ENCODE data around the gene HAUS8. TPM values are rescaled to one million over a fixed set of nuclear protein-coding genes. Genes with fewer than 3 reads are reported as not detected.
A peak's percentile ranks its signal among the peaks of the same experiment; 100 is the strongest.
"Not testable (repeated sequence)": the region's sequence is repeated elsewhere in the genome, so short reads cannot be mapped to it uniquely, and the experiment has no call there.

HAUS8 gene
- polyA plus RNA-seq, 2 donors: 7.8 to 9.3 TPM

DNA sequence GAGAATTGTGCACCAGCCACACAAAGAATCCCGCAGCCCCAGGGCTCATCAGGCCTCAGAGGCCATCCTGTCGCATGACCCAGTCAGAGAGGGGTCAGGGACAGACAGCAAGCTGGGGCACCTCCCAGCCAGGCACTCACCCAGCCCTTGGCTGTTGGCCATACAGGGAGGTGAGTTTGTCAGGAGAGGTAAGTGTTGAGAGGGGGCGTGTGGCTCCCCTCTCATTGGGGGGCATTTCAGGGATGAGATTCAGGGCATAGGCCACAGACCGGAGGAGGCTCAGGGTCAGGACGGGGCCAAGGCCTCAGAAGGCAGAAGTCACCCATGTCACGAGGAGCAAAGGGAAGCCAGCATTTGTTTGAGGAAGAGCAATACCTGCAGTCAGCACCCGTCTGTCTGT lies 37.4 kb upstream of the HAUS8 start:
- Histone ChIP-seq H3K4me3 (ENCODE audit: low read depth in 1 of 2, low read length in 2 of 2) (no peak overlapping the region), H3K27me3 (ENCODE audit: control insufficient read depth in 1 of 2, insufficient read depth in 2 of 2, low read length in 2 of 2) (no peaks in the 10 kb centered on the region), H3K4me1 (ENCODE audit: control insufficient read depth in 2 of 2, insufficient read depth in 2 of 2, low read length in 1 of 2) (peaks cover 12 to 21% of the 10 kb centered on the region in 2 donors), H3K9me3 (ENCODE audit: control insufficient read depth in 2 of 2, insufficient read depth in 1 of 2, low read depth in 1 of 2, low read length in 1 of 2) (no peaks in the 10 kb centered on the region), H3K36me3 (ENCODE audit: control insufficient read depth in 2 of 2, insufficient read depth in 2 of 2, low read length in 1 of 2) (peaks cover 0 to 17% of the 10 kb centered on the region in 2 donors), H3K27ac (ENCODE audit: low read depth in 2 of 2, low read length in 1 of 2) (no peak overlapping the region)
- WGBS, 2 donors: 81 to 85% methylated on average over 7 of the region's 7 CpGs

- Histone ChIP-seq H3K27me3 (ENCODE audit: control insufficient read depth in 1 of 2, insufficient read depth in 2 of 2, low read length in 2 of 2) (no peaks in the 10 kb centered on the region), H3K27ac (ENCODE audit: low read depth in 2 of 2, low read length in 1 of 2) (no peak overlapping the region), H3K4me1 (ENCODE audit: control insufficient read depth in 2 of 2, insufficient read depth in 2 of 2, low read length in 1 of 2) (peaks cover 12 to 25% of the 10 kb centered on the region in 2 donors), H3K4me3 (ENCODE audit: low read depth in 1 of 2, low read length in 2 of 2) (no peak overlapping the region), H3K36me3 (ENCODE audit: control insufficient read depth in 2 of 2, insufficient read depth in 2 of 2, low read length in 1 of 2) (peaks cover 0 to 17% of the 10 kb centered on the region in 2 donors), H3K9me3 (ENCODE audit: control insufficient read depth in 2 of 2, insufficient read depth in 1 of 2, low read depth in 1 of 2, low read length in 1 of 2) (no peaks in the 10 kb centered on the region)
- 81 to 88% methylated on average over 17 of the region's 17 CpGs for WGBS, 2 donors
Measured at GRCh38 chr19:17112271-17112670, 37.0 kb upstream of the HAUS8 start.

- H3K27ac ChIP-seq (ENCODE audit: low read depth in 2 of 2, low read length in 1 of 2): no peak overlapping the region
- H3K4me1 ChIP-seq (ENCODE audit: control insufficient read depth in 2 of 2, insufficient read depth in 2 of 2, low read length in 1 of 2): peaks cover 12 to 25% of the 10 kb centered on the region in 2 donors
- no peak overlapping the region for H3K4me3 ChIP-seq (ENCODE audit: low read depth in 1 of 2, low read length in 2 of 2)
- H3K9me3 ChIP-seq (ENCODE audit: control insufficient read depth in 2 of 2, insufficient read depth in 1 of 2, low read depth in 1 of 2, low read length in 1 of 2): no peaks in the 10 kb centered on the region
- WGBS, 2 donors: 86 to 94% methylated on average over 3 of the region's 3 CpGs
- H3K27me3 ChIP-seq (ENCODE audit: control insufficient read depth in 1 of 2, insufficient read depth in 2 of 2, low read length in 2 of 2): no peaks in the 10 kb centered on the region
- H3K36me3 ChIP-seq (ENCODE audit: control insufficient read depth in 2 of 2, insufficient read depth in 2 of 2, low read length in 1 of 2): peaks cover 0 to 17% of the 10 kb centered on the region in 2 donors
Measured at GRCh38 chr19:17111766-17112165, 36.5 kb upstream of the HAUS8 start.

GRCh38 chr19:17110599-17110966 lies 35.3 kb upstream of the HAUS8 start:
- 88 to 93% methylated on average over 10 of the region's 10 CpGs for WGBS, 2 donors
- Histone ChIP-seq H3K4me1 (ENCODE audit: control insufficient read depth in 2 of 2, insufficient read depth in 2 of 2, low read length in 1 of 2) (peaks cover 12 to 25% of the 10 kb centered on the region in 2 donors), H3K36me3 (ENCODE audit: control insufficient read depth in 2 of 2, insufficient read depth in 2 of 2, low read length in 1 of 2) (peaks cover 0 to 16% of the 10 kb centered on the region in 2 donors), H3K9me3 (ENCODE audit: control insufficient read depth in 2 of 2, insufficient read depth in 1 of 2, low read depth in 1 of 2, low read length in 1 of 2) (no peaks in the 10 kb centered on the region), H3K27me3 (ENCODE audit: control insufficient read depth in 1 of 2, insufficient read depth in 2 of 2, low read length in 2 of 2) (no peaks in the 10 kb centered on the region), H3K27ac (ENCODE audit: low read depth in 2 of 2, low read length in 1 of 2) (peak overlapping the region in 1 of 2 donors; percentile 57), H3K4me3 (ENCODE audit: low read depth in 1 of 2, low read length in 2 of 2) (no peak overlapping the region)

GRCh38 chr19:17109962-17110598 lies 34.8 kb upstream of the HAUS8 start:
- Histone ChIP-seq H3K9me3 (ENCODE audit: control insufficient read depth in 2 of 2, insufficient read depth in 1 of 2, low read depth in 1 of 2, low read length in 1 of 2) (no peaks in the 10 kb centered on the region), H3K36me3 (ENCODE audit: control insufficient read depth in 2 of 2, insufficient read depth in 2 of 2, low read length in 1 of 2) (peaks cover 0 to 16% of the 10 kb centered on the region in 2 donors), H3K4me3 (ENCODE audit: low read depth in 1 of 2, low read length in 2 of 2) (no peak overlapping the region), H3K4me1 (ENCODE audit: control insufficient read depth in 2 of 2, insufficient read depth in 2 of 2, low read length in 1 of 2) (peaks cover 12 to 25% of the 10 kb centered on the region in 2 donors), H3K27ac (ENCODE audit: low read depth in 2 of 2, low read length in 1 of 2) (peak overlapping the region in 1 of 2 donors; percentile 57), H3K27me3 (ENCODE audit: control insufficient read depth in 1 of 2, insufficient read depth in 2 of 2, low read length in 2 of 2) (no peaks in the 10 kb centered on the region)
- WGBS, 2 donors: 80 to 83% methylated on average over 26 of the region's 26 CpGs

DNA sequence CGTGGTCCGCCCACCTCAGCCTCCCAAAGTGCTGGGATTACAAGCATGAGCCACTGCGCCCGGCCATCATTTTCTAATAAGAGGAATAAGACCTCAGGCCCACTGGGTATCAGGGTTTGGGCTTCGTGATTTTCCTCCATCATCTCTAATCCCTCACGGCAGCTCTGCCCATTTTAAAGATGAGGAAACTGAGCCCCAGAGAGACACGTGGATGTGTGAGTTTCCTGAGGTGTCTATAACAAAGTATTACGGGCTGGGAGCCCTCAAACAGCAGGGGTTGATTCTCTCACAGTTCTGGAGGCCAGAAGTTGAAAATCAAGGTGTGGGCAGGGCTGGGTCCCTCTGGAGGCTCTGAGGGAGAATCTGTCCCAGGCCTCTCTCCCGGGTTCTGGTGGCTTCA lies 34.0 kb upstream of the HAUS8 start:
- Histone ChIP-seq H3K4me1 (ENCODE audit: control insufficient read depth in 2 of 2, insufficient read depth in 2 of 2, low read length in 1 of 2) (peaks cover 9 to 25% of the 10 kb centered on the region in 2 donors), H3K27me3 (ENCODE audit: control insufficient read depth in 1 of 2, insufficient read depth in 2 of 2, low read length in 2 of 2) (no peaks in the 10 kb centered on the region), H3K4me3 (ENCODE audit: low read depth in 1 of 2, low read length in 2 of 2) (no peak overlapping the region), H3K36me3 (ENCODE audit: control insufficient read depth in 2 of 2, insufficient read depth in 2 of 2, low read length in 1 of 2) (peaks cover 0 to 19% of the 10 kb centered on the region in 2 donors), H3K27ac (ENCODE audit: low read depth in 2 of 2, low read length in 1 of 2) (no peak overlapping the region), H3K9me3 (ENCODE audit: control insufficient read depth in 2 of 2, insufficient read depth in 1 of 2, low read depth in 1 of 2, low read length in 1 of 2) (no peaks in the 10 kb centered on the region)
- 90 to 93% methylated on average over 9 of the region's 9 CpGs for WGBS, 2 donors

- peak overlapping the region; percentile 73 to 93 for H3K27ac ChIP-seq (ENCODE audit: low read depth in 2 of 2, low read length in 1 of 2)
- no peaks in the 10 kb centered on the region for H3K27me3 ChIP-seq (ENCODE audit: control insufficient read depth in 1 of 2, insufficient read depth in 2 of 2, low read length in 2 of 2)
- WGBS, 2 donors: 61 to 66% methylated on average over 4 of the region's 4 CpGs
- H3K9me3 ChIP-seq (ENCODE audit: control insufficient read depth in 2 of 2, insufficient read depth in 1 of 2, low read depth in 1 of 2, low read length in 1 of 2): no peaks in the 10 kb centered on the region
- H3K36me3 ChIP-seq (ENCODE audit: control insufficient read depth in 2 of 2, insufficient read depth in 2 of 2, low read length in 1 of 2): peaks cover 0 to 21% of the 10 kb centered on the region in 2 donors
- no peak overlapping the region for H3K4me3 ChIP-seq (ENCODE audit: low read depth in 1 of 2, low read length in 2 of 2)
- H3K4me1 ChIP-seq (ENCODE audit: control insufficient read depth in 2 of 2, insufficient read depth in 2 of 2, low read length in 1 of 2): peaks cover 7 to 18% of the 10 kb centered on the region in 2 donors
Measured at GRCh38 chr19:17108453-17108784, 33.2 kb upstream of the HAUS8 start.

DNA sequence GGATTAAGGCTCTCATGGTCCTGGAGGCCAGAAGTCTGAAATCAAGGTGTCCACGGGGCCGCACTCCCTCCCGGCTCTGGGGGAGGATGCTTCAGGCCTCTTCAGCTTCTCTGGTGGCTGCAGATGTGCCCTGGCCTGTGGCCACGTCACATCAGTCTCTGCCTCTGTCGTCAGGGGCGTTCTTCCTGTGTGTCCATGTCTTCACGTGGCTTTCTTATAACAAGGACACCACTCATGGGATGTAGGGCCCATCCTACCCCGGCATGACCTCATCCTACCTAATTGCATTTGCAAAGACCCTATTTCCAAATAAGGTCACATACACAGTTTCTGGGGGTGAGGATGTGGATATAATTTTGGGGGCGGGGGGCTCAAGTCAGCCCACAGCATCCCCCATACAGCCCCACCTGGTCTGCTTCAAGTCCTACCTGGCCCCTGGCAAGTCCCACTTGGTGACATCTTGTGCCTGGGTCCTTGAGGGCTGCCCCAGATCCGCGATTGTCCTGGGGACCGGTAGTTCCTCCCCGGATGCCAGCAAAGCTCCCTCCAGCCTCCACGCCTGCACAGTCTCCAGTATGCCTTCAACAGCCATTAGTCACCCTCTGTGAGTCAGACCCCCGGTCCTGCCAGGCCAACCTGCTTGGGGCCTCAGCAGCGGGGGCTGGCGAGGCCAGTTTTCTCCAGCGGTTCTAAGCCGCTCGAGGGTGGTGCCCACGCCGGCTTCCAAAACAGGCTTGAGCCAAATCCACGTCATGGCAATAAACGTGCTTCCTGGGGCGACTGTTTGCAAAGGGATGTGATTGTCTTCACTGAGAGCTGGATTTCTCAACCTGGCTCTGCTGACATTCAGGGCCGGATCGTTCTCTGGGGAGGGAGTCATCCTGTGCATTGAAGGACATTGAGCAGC lies 32.5 kb upstream of the HAUS8 start:
- Histone ChIP-seq H3K27me3 (ENCODE audit: control insufficient read depth in 1 of 2, insufficient read depth in 2 of 2, low read length in 2 of 2) (no peaks in the 10 kb centered on the region), H3K36me3 (ENCODE audit: control insufficient read depth in 2 of 2, insufficient read depth in 2 of 2, low read length in 1 of 2) (peaks cover 0 to 23% of the 10 kb centered on the region in 2 donors), H3K9me3 (ENCODE audit: control insufficient read depth in 2 of 2, insufficient read depth in 1 of 2, low read depth in 1 of 2, low read length in 1 of 2) (no peaks in the 10 kb centered on the region), H3K4me1 (ENCODE audit: control insufficient read depth in 2 of 2, insufficient read depth in 2 of 2, low read length in 1 of 2) (peaks cover 3 to 16% of the 10 kb centered on the region in 2 donors), H3K27ac (ENCODE audit: low read depth in 2 of 2, low read length in 1 of 2) (peak overlapping the region; percentile 73 to 93), H3K4me3 (ENCODE audit: low read depth in 1 of 2, low read length in 2 of 2) (no peak overlapping the region)
- 31 to 40% methylated on average over 27 of the region's 27 CpGs for WGBS, 2 donors

- 94 to 95% methylated on average over 4 of the region's 4 CpGs for WGBS, 2 donors
- Histone ChIP-seq H3K36me3 (ENCODE audit: control insufficient read depth in 2 of 2, insufficient read depth in 2 of 2, low read length in 1 of 2) (peaks cover 3 to 23% of the 10 kb centered on the region in 2 donors), H3K27ac (ENCODE audit: low read depth in 2 of 2, low read length in 1 of 2) (peak overlapping the region in 1 of 2 donors; percentile 93)
Measured at GRCh38 chr19:17106964-17107363, 31.7 kb upstream of the HAUS8 start.

More at GRCh38 chr19:17106964-17107363, 31.7 kb upstream of the HAUS8 start:
- not testable (repeated sequence) for H3K27me3 ChIP-seq (ENCODE audit: control insufficient read depth in 1 of 2, insufficient read depth in 2 of 2, low read length in 2 of 2); H3K4me3 ChIP-seq (ENCODE audit: low read depth in 1 of 2, low read length in 2 of 2); H3K9me3 ChIP-seq (ENCODE audit: control insufficient read depth in 2 of 2, insufficient read depth in 1 of 2, low read depth in 1 of 2, low read length in 1 of 2)
- peaks cover 3 to 10% of the 10 kb centered on the region in 2 donors for H3K4me1 ChIP-seq (ENCODE audit: control insufficient read depth in 2 of 2, insufficient read depth in 2 of 2, low read length in 1 of 2)
